OCI-LY3 (cell line): Measurements from ENCODE around the gene CNTN2.

Source experiments
- CTCF ChIP-seq: fragments of 200-600, 300-600 bp; sonication (generic); IDR thresholded peaks from 2 replicates; pipeline ENCODE4 v1.5.1; 2014; ENCODE audit warnings: antibody characterized with exemption, low read length, low read depth
- EZH2phosphoT487 ChIP-seq: fragments of 200-600 bp; shearing (Covaris generic); IDR thresholded peaks from 2 replicates; pipeline ENCODE4 v1.6.1; 2018; ENCODE audit warnings: antibody characterized with exemption, mixed run types, low read depth

- no peak for TF ChIP-seq CTCF
- no peak for TF ChIP-seq EZH2phosphoT487
Observed at GRCh38 chr1:205004351-205004750, 38.7 kb upstream of the CNTN2 start.
